Natural killer cell treated with Interleukin-12 subunit alpha and Interleukin-12 subunit beta and Interleukin-15 and Interleukin-18, amount 100 ng/mL, for 72 hours (primary cell): ENCODE data around the gene RAPGEFL1. TPM values are rescaled to one million over a fixed set of nuclear protein-coding genes. Genes with fewer than 3 reads are reported as not detected.

Experiments
- ATAC-seq, 2 donors: fragments of 150-1000 bp; cut with Tn5 transposase in 1 of 2; sonication (Bioruptor Pico), chemical (Tn5 transposase) in 1 of 2; 2 replicates each; pipeline ENCODE4 v1.10.0; 2021
- DNase-seq: peaks from one replicate; pipeline ENCODE4 v3.0.0; 2022; ENCODE audit warnings: low spot score
- H3K27ac Mint-ChIP-seq, 2 donors: 1 replicate in 1 of 2; 2 replicates in 1 of 2; pipeline ENCODE4 v1.8.0; 2022; ENCODE audit warnings: mixed read lengths in 2 of 2, mild to moderate bottlenecking in 1 of 2, moderate library complexity in 1 of 2
- H3K27me3 Mint-ChIP-seq, 2 donors: 1 replicate in 1 of 2; 2 replicates in 1 of 2; pipeline ENCODE4 v1.8.0; 2022; ENCODE audit warnings: mixed read lengths in 2 of 2
- H3K36me3 Mint-ChIP-seq: one replicate; pipeline ENCODE4 v1.8.0; 2022; ENCODE audit warnings: mixed read lengths
- H3K4me1 Mint-ChIP-seq, 2 donors: 1 replicate in 1 of 2; 2 replicates in 1 of 2; pipeline ENCODE4 v1.8.0; 2022; ENCODE audit warnings: low read depth in 2 of 2, mixed read lengths in 2 of 2, mild to moderate bottlenecking in 1 of 2
- H3K4me3 Mint-ChIP-seq: one replicate; pipeline ENCODE4 v1.8.0; 2022; ENCODE audit warnings: mixed read lengths
- H3K9me3 Mint-ChIP-seq: 2 replicates; pipeline ENCODE4 v1.8.0; 2022; ENCODE audit warnings: mixed read lengths
- total RNA-seq, 2 donors: library from RNA; stranded (reverse); gene quantifications; one replicate each; pipeline ENCODE4 v1.2.3, GENCODE V29; 2022

RAPGEFL1 gene
- total RNA-seq, 2 donors from 2014 or later, result 5.9 to 17.2 TPM

- H3K9me3 Mint-ChIP-seq, result no peaks in the 10 kb centered on the region
- no peak overlapping the region for H3K4me3 Mint-ChIP-seq
- DNase-seq (no peak), ATAC-seq (no peak)
- H3K27ac Mint-ChIP-seq, result peak overlapping the region in 1 of 2 donors; percentile 36
- no peaks in the 10 kb centered on the region for H3K27me3 Mint-ChIP-seq
- H3K36me3 Mint-ChIP-seq, result no peaks in the 10 kb centered on the region
- H3K4me1 Mint-ChIP-seq, result peaks cover 17 to 32% of the 10 kb centered on the region in 2 donors
Measured at GRCh38 chr17:40242774-40243173, 65.5 kb downstream of the RAPGEFL1 start.

GRCh38 chr17:40243761-40244160 lies 66.5 kb downstream of the RAPGEFL1 start:
- DNase-seq (no peak), ATAC-seq (no peak)
- Mint-ChIP-seq H3K27ac (no peak overlapping the region), H3K4me3 (no peak overlapping the region), H3K36me3 (no peaks in the 10 kb centered on the region), H3K27me3 (no peaks in the 10 kb centered on the region), H3K4me1 (peaks cover 17 to 35% of the 10 kb centered on the region in 2 donors), H3K9me3 (no peaks in the 10 kb centered on the region)

- no peaks in the 10 kb centered on the region for H3K27me3 Mint-ChIP-seq
- H3K9me3 Mint-ChIP-seq, result no peaks in the 10 kb centered on the region
- H3K4me3 Mint-ChIP-seq, result no peak overlapping the region
- ATAC-seq (no peak), DNase-seq (no peak)
- H3K4me1 Mint-ChIP-seq, result peaks cover 22 to 40% of the 10 kb centered on the region in 2 donors
- no peaks in the 10 kb centered on the region for H3K36me3 Mint-ChIP-seq
- H3K27ac Mint-ChIP-seq, result no peak overlapping the region
Measured at GRCh38 chr17:40244255-40244654, 67.0 kb downstream of the RAPGEFL1 start.

Other genes with a start within 250 kb of the RAPGEFL1 start
- 100 to 1,000 TPM in 1 of 2 donors, 10 to 100 TPM in 1; 94.2 to 124 TPM for gene ORMDL3, start 249.9 kb upstream of the RAPGEFL1 start, total RNA-seq
- gene LRRC3C, start 249.7 kb upstream of the RAPGEFL1 start, total RNA-seq, result not detected
- gene GSDMA, start 214.5 kb upstream of the RAPGEFL1 start, total RNA-seq, result 1 to 10 TPM in 1 of 2 donors, under 1 TPM in 1; 0.24 to 1.1 TPM
- 100 to 1,000 TPM; 148 to 163 TPM for gene PSMD3, start 196.7 kb upstream of the RAPGEFL1 start, total RNA-seq
- under 1 TPM in 1 of 2 donors, not detected in 1; 0.78 TPM for gene CSF3, start 162.0 kb upstream of the RAPGEFL1 start, total RNA-seq
- gene MED24, start 123.1 kb upstream of the RAPGEFL1 start, total RNA-seq, result 100 to 1,000 TPM in 1 of 2 donors, 10 to 100 TPM in 1; 91.5 to 147 TPM
- gene THRA, start 114.5 kb upstream of the RAPGEFL1 start, total RNA-seq, result 10 to 100 TPM in 1 of 2 donors, 1 to 10 TPM in 1; 4.9 to 10.9 TPM
- 1 to 10 TPM; 1.4 to 5.4 TPM for gene NR1D1, start 76.9 kb upstream of the RAPGEFL1 start, total RNA-seq
- 100 to 1,000 TPM in 1 of 2 donors, 10 to 100 TPM in 1; 79.8 to 102 TPM for gene MSL1, start 55.5 kb upstream of the RAPGEFL1 start, total RNA-seq
- gene CASC3, start 36.9 kb upstream of the RAPGEFL1 start, total RNA-seq, result 100 to 1,000 TPM in 1 of 2 donors, 10 to 100 TPM in 1; 83.1 to 101 TPM
- gene WIPF2, start 41.8 kb downstream of the RAPGEFL1 start, total RNA-seq, result 10 to 100 TPM; 32.4 to 34.6 TPM
- gene CDC6, start 110.4 kb downstream of the RAPGEFL1 start, total RNA-seq, result 100 to 1,000 TPM in 1 of 2 donors, 10 to 100 TPM in 1; 79.2 to 172 TPM
- gene RARA, start 131.7 kb downstream of the RAPGEFL1 start, total RNA-seq, result 10 to 100 TPM; 26.4 to 37.8 TPM
- not detected for gene GJD3, start 187.3 kb downstream of the RAPGEFL1 start, total RNA-seq
- 100 to 1,000 TPM in 1 of 2 donors, 10 to 100 TPM in 1; 96.7 to 116 TPM for gene TOP2A, start 240.4 kb downstream of the RAPGEFL1 start, total RNA-seq